Activated CD4-positive, CD25-positive, alpha-beta regulatory T cell (primary cell): ENCODE results near the gene GPR55.
A peak's percentile ranks its signal among the peaks of the same experiment; 100 is the strongest.
"Not testable (repeated sequence)": the region's sequence is repeated elsewhere in the genome, so short reads cannot be mapped to it uniquely, and the experiment has no call there.

Experiments
- DNase-seq, 4 experiments: peaks; one replicate each; lab custom pipeline; 2025; lab: John Stamatoyannopoulos, UW

GPR55 gene

DNA sequence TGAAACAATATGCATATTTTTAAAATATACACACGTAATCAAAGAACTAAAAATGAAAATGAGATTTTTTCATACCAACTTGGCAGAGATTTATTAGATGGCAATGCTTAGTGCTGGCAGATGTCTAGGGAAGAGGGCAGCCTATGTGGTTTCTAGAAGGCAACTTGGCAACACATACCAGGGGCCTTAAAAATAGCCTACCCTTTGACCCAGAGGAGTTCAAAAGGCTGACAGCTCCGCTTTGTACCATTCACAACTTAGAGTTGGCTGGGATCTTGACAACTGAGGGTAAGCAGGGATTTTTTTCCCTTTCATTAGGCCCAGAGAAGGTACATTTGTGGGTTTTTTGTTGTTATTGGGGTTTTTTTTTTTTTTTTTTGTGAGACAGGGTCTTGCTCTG is 26.4 kb upstream of the GPR55 start:
- DNase-seq = no peak

DNA sequence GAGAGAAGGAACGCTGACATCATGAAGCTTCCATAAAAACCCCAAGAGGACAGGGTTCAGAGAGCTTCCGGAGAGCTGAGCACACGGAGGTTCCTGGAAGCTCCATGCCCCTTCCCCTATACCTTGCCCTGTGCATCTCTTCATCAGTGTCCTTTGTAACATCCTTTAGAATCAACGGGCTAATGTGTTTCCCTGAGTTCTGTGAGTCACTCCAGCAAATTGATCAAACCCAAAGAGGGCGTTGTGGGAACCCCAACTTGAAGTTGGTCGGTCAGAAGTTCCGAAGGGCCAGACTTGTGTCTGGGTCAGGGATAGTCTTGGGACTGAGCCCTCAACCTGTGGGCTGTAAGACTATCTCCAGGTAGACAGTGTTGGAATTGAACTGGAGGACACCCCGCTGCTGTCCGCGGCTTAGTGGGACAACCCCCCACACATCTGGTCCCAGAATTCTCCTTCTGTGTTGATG is 25.9 kb upstream of the GPR55 start:
- no peak for DNase-seq

DNA sequence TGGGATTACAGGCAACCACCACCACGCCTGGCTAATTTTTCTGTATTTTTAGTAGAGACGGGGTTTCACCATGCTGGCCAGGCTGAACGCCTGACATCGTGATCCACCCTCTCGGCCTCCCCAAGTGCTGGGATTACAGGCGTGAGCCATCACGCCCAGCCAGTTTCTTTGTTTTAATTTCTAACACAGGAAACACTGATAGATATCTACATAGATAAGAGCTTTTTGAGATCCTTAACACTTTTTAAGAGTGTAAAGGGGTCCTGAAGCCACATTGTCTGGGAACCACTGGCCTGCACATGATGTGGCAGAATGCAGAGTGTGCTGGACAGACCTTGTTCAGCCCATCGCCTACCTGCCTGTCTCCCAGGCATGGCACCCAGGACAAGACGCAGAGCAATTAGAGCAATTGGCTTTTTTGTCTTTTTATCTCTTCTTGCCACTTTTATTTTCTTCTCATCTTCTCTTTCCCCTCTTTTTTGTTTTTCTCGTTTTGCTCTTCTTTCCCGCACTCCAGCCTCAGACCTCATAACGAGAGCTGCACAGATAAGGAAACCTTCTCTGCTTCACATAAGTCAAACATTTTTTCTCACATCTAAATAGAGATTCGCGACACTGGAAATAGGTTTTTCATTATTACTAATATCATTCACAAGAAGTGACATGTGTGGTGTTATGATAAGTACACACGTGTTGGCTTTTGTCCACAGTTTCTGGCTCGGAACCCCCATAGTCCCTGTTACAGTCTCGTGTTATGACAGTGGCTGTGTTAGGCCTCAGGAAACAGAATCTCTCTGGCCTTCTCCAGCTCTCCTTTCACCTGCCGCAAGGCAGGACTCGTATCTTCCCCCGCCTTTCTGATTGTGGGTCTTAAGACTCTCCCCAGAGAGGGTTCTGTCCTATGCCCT is 25.2 kb upstream of the GPR55 start:
- no peak for DNase-seq

DNA sequence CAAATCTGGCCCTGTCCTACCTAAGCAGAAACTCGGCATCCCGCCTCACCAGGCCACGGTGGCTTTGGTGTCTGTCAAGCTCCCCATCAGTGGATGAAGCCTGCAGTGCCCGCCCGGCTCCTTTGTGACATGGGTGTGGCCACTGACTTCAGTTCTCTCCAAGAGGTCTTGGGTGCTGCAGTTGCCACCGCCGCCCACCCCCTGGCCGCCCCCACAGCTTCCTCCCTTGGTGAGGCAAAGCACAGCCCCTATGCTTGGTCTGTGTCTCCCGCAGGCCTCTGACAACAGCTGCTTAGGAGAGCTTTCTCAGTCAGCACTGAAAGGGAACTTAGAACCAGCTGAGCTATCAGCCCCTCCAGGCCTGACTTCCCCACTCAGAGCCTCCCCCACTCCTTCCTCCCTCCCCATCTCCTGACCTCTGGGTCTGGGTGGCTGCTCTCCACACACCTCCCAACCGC is 22.9 kb upstream of the GPR55 start:
- DNase-seq = no peak

DNA sequence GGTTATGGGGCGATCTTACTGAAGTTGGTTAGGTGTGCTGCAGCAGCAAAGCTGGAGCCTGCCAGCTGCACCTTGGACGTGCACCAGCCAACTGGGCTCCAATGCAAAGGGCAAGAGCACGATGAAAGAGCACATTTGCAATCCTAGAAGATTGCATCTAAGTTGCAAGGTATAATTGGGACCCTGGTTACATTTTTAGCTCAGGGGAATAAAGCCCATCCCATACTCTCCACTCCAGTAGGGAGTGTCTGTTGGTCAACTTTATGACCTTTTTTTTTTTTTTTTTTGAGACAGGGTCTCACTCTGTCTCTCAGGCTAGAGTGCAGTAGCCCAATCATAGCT is 22.2 kb upstream of the GPR55 start:
- DNase-seq = no peak

DNA sequence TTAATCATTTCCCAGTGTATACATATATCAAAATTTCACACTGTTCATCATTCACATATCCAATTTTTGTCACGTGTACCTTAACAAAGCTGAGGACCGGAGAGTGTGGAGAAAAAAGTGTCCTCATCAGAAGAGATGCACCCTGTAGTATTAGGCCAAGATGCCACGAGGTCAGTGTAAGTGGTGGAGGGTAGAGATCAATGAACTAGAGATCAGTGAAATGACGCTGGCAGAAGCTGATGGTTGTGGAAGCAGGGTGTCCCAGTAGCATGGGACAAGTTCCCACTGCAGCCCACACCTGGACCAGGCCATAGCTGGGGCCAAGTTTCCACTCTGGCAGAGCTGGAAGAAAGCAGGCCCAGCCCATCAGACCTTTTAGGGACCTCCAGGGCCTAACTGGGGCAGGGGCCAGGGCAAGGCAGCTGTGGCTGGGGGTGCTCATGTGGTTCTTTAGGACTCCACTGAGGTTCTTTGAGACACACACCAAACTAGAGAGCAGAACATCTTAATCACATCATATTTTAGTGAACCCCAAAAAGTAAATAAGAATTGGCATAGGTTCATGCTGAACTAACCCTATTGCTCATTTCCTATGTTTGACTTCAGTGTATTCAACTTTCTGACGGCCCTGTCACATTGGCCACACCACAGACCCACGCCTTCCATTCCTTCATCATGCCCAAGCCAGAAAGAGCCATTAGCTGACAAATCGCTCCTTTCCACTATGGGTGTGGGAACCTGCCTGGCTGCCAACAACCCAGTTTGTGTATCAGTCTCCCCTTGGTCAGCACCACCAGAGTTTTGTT is 21.6 kb upstream of the GPR55 start:
- no peak for DNase-seq

DNA sequence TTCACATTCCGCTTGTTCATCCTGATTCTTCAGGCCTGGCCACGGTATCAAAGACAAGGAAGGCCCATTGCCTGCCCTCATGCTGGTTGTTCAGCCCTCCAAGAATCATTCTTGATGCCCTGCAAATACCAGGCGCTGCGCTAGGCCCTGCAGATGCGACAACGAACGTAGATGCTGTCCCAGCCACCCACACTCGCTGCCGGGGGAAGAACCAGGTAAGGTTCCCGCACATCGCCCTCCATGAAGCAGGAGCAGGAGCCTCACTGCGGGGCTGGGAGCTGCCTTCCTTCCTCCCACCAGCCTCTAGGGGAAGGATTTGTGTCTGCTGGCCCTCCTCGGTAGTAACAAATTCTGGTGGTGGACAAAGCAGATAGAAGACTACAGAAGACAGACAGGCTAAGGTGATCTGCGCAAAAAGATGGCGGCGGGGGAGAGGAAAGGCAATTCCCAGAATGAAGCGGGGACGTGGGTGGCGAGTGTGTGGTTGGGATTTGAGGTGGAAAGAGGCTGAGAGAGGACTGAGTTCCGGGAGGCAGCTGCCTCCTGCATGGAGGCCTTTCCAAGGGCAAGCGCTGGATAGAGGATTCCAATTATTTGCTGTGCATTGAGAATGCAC is 19.8 kb upstream of the GPR55 start:
- DNase-seq = no peak

DNA sequence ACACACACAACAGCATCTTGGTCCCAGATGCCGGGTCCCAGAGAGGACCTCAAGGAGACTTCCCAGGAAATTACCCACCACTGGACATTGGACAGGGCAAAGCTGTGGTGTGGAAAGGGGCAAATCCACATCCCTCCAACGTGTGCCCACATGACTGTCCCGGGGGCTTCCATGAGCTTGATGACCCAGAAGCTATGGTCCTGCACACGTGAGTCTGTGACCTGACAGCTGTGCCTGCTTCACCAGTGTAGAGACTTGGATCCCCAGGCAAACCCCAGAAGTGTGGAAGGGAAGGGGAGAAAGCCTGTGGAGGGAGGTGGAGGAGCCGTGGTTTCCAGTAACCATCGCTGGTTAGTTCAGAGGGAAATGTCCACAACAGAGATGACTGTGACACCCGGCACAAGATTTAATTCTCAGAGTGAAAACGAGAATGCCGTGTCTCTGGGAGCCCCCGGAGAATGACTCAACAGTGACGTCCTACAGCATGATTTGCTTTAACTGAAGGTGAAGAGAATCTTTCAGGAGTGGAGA is 19.1 kb upstream of the GPR55 start:
- DNase-seq = peak in 1 of 4 experiments; percentile 22

DNA sequence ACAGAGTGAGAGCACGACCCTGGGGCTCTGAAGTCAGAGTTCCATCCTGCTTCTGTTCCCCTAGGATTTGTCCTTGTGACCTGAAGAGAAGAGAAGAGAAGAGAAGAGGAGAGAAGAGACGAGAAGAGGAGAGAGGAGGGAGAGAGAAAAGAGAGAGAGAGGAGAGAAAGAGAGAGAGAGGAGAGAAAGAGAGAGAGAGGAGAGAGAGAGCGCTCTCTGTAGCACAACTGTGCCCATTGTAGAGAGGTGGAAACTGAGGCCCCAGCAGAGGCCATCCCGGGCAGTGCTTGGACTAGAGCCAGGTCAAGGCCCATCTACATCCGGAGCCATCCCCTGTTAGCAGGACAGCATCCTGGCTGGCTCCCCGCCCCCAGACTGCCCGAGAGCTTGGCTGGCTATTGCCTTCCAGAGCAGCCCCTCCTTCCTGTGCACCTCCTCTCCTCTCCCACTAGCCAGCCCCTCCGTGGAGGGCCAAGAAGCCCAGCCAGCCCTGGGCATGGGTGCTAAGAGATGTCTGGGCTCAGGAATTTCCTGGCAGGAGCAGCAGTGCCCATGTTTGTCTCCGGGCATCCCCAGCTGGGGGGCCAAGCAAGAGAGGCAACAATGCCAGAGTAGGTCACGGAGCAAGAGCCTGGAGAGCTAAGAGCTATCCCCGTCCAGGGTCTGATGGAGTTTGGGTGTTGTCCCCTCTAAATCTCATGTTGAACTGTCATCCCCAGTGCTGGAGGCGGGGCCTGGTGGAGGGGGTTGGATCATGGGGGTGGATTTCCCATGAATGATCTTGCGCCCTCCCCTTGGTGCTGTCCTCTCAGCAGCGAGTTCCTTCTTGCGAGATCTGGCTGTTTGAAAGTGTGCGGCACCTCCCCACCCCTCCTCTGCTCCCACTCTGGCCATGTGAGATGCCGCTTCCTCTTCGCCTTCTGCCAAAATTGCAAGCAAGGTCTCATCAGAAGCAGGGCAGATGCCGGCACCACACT is 18.2 kb upstream of the GPR55 start:
- no peak for DNase-seq

DNA sequence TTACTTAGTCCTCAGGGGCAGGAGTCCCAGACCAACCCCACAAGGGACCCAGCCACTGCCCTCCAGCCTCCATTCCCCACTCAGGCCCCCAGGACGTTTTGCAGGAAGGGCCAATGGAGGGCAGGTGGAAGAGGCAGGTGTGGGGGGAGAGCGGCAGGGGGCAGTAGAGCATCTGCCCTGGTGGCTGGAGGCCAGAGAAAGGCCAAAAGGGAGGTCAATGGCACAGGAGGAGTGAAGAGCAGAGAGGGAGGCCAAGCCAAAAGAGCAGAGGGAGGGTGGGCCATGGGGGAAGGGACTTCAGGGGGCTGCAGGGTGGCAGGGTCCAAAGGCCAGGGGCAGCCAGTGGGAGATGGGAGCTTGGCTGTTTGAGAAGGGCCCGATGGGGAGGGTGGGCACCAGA is 17.3 kb upstream of the GPR55 start:
- no peak for DNase-seq

DNA sequence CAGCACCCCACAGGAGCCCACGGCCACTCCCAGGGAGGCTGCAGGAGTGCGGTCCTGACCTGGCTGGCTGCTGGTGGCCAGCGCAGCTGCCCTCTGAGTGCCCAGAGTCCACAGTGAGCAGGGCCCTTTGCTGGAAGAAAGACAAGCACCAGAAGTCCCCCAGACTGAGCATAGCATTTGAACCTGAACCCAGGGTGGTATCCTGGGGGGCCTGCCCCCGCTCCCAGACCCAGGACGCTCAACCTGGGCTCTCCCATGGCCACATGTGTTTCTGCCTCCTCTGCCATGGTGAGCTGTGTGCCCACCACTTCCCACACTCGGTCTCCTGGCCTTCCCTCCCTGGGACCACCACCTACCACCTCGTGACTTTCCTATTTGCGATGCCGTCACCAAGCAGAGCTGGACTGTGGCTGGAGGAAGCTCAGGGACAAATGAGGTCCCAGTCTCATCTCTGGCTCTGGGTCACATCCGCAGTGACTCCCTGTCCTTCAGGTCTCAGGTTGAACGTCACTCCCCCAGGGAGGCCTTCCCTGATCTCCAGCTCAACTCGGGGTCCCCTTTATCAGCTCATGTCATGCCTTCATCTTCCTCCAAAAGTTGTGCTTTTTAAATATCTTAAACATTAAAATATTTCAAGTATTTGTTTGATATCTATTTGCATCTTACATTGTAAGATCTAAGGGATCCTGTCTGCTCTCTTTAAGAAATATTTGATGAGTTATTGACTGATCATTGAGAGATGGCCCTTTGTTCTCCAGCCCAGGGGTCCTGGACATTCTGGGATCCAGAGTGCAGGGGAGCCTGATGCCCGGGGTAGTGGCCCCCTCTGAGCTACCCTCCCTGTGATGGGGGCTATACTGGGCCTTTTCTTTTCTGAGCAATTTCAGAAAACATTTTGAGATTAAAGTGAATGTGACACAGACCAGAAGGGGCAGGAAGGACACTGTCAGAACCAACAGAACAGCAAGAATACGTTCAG is 16.4 kb upstream of the GPR55 start:
- DNase-seq = no peak

DNA sequence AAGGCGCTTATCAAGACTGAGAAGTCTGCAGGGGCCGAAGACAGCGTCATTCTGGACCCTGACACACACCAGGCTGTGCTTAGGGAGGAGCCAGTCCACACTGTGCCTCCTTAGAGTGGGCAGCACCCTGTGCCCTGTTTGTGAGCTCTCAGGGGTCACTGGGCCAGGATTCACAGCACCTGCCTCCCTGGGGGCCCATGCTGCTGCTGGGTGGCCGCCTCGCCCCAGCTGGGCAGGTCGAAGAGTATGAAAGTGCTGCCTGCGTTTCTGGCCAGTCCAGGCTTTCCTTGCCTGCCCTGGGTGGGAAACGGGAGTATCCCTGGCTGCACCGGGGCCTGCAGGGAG is 15.4 kb upstream of the GPR55 start:
- no peak for DNase-seq

DNA sequence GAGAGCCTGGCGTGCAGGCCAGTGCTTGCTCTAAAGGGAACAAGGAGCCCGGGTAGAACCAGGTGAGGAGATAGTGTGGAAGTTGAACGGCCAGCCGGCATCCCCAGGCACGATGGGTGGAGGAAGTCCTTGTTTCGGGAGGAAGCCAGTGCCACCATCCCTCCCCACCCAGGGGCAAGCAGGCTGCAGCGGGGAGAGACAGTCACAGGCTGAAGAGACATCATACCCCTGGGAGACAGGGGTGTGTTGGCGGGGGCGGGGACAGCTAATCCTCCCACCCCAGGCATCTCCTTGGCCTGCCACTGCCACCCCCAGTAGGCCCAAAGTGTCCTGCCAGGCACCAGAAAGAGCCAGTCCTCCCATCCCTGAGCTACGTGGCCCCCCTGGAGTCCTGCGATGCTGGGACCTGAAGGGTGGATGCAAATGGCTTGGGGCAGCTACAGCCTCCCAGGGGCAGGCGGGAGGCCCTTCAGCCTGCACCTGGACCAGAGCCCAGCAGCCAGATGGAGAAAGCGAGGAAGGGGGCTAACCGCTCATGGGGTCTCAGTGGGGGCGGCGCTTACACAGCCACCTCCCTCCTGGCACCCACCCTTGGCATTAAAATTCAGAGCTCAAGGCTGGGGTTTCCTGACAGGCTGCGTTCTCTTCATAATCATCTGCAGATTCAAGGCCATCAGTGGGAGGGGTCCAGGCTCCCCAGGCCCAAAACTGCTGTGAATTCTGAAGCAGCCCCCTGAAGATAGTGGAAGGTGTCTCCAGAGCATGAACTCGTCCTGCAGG is 14.8 kb upstream of the GPR55 start:
- DNase-seq = no peak

DNA sequence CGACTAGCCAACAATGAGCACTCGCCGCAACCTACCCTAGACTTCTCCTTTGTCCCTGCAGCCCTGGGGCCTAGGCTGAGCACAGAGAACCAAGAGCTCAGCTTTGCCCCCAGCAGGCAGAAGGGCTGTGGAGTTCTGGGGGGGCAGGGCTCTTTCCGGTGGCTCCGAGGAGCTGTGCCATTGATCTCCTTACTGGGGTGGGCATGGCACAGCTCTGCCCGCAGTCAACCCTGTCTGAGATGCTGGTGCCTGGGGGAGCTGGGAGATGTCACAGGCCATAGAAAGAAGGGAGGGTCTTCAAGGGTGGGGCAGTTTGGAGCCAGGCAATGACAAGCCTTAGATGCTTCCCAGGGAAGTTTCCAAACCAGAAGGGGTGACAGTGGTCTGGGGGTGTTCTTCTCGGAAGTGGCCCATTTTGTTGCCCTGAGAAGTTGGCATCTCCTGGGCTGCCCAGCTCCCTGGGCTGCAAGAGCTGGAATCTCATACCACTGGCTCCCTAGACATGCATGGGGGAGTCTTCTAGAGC is 14.1 kb upstream of the GPR55 start:
- no peak for DNase-seq

DNA sequence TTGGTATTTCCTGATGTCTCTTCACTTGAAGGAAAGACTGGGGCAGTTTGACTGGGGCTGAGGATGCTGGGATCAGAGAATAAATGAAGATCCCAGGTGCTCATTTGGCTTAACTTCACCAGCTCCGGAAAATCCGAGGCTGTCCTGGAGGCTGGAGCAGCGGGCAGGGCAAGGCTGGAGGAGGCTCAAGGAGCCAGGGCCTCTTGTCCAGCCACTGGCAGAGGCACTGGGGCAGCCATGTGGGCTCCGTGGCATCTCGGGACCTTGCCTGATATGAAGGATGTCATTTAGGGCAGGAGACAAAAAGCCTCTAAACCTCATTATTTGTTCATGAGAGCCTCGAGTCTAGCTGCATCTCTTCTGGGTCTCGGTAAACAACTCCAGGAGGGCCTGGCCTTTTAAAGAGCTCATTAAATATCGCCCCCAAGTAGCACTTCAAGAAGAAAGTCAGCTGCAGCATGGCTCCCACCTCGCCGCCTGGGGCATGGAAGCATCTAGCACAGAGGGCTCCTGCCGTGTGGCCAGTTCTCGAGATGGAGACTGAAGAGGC is 13.5 kb upstream of the GPR55 start:
- no peak for DNase-seq

DNA sequence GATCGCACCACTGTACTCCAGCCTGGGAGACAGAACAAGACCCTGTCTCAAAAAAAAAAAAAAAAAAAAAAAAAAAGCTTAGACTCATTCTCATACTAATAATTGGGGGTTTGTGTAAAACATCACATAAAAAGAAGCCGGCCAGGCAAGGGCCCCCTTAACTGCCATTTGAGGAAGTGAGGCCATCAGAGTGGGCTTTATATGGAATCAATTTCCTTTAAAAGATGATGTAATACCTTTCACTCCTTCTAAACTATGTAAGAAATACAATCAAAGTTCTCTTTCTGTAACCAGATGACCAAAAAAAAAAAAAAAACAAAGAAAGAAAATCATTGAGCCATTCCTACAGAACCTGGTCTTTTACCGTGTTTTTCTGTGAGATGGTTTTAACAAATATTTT is 13.1 kb upstream of the GPR55 start:
- DNase-seq = no peak

DNA sequence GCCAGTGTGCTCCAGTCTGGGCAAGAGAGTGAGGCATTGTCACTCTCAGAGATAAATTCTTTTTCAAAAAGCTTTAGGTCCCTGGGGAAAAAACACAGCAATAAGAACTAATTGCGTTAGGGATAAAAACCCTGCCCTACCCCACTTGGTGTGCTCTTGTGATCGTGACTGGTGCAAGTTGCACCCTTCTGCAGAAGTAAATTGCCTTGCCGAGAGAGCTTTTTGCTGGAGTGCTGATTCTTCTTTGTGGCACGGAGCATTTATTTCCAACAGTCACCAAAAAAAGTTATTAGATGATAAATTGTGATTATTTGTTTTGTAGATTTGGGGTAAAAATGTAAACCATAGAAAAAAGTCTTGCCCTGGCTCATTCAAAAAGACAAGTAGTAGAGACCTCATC is 12.3 kb upstream of the GPR55 start:
- DNase-seq = no peak

DNA sequence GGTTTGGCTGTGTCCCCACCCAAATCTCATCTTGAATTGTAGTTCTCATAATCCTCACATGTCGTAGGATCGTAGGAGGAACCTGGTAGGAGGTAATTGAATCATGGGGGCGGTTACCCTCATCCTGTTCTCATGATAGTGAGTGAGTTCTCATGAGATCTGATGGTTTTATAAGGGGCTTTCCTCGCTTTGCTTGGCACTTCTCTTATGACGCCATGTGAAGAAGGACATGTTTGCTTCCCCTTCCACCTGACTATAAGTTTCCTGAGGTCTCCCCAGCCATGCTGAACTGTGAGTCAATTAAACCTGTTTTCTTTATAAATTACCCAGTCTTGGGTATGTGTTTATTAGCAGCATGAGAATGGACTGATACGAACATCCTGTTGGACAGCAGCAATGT is 11.2 kb upstream of the GPR55 start:
- DNase-seq = not testable (repeated sequence)

DNA sequence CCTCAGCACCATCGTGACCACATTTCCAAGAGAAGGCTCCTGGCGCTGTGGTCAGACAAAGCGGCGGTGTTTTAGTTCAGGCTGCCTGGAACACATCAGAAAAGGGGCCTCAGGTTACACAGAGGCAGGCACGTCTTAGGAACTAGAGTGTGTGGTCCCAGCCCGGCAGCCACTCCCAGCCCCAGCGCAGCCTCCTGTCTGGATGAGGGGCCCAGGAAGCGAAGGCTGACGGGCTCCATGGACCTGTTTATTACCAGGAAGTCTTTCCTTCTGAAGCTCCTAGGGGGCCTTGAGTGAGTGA is 10.0 kb upstream of the GPR55 start:
- DNase-seq = no peak
